ENCODE measurements around the gene UBE4B.

The UBE4B gene

GRCh38 chr1:10152709-10153284, 120.0 kb downstream of the UBE4B start:
- peak; percentile 87 for DNase-seq
- in situ Hi-C loops (cut with MboI; ENCODE audit: low pct_unique_long_range_greater_than_20kb, low sequenced_read_pairs), result no loop called here

- in situ Hi-C loops (cut with MboI; ENCODE audit: low pct_unique_long_range_greater_than_20kb, low sequenced_read_pairs), result no loop called here
- no peak for DNase-seq
Observed at GRCh38 chr1:10155087-10155712, 122.4 kb downstream of the UBE4B start.

- in situ Hi-C loops (cut with MboI; ENCODE audit: low pct_unique_long_range_greater_than_20kb, low sequenced_read_pairs), result no loop called here
- no peak for DNase-seq
Observed at GRCh38 chr1:10160173-10160572, 127.4 kb downstream of the UBE4B start.

- in situ Hi-C loops (cut with MboI; ENCODE audit: low pct_unique_long_range_greater_than_20kb, low sequenced_read_pairs), result no loop called here
- DNase-seq, result no peak
Observed at GRCh38 chr1:10160907-10161490, 128.2 kb downstream of the UBE4B start.

GRCh38 chr1:10161541-10162290, 129.0 kb downstream of the UBE4B start:
- no peak for DNase-seq
- in situ Hi-C loops (cut with MboI; ENCODE audit: low pct_unique_long_range_greater_than_20kb, low sequenced_read_pairs), result no loop called here

- DNase-seq, result no peak
- in situ Hi-C loops (cut with MboI; ENCODE audit: low pct_unique_long_range_greater_than_20kb, low sequenced_read_pairs), result no loop called here
Observed at GRCh38 chr1:10168912-10169514, 136.3 kb downstream of the UBE4B start.

- no peak for DNase-seq
- in situ Hi-C loops (cut with MboI; ENCODE audit: low pct_unique_long_range_greater_than_20kb, low sequenced_read_pairs), result no loop called here
Observed at GRCh38 chr1:10170239-10170574, 137.4 kb downstream of the UBE4B start.

- in situ Hi-C loops (cut with MboI; ENCODE audit: low pct_unique_long_range_greater_than_20kb, low sequenced_read_pairs), result no loop called here
- DNase-seq, result no peak
Observed at GRCh38 chr1:10171105-10171767, 138.5 kb downstream of the UBE4B start.

- no peak for DNase-seq
- in situ Hi-C loops (cut with MboI; ENCODE audit: low pct_unique_long_range_greater_than_20kb, low sequenced_read_pairs), result no loop called here
Observed at GRCh38 chr1:10171995-10172669, 139.4 kb downstream of the UBE4B start.

GRCh38 chr1:10173582-10173981, 140.8 kb downstream of the UBE4B start:
- no peak for DNase-seq
- in situ Hi-C loops (cut with MboI; ENCODE audit: low pct_unique_long_range_greater_than_20kb, low sequenced_read_pairs), result no loop called here

- DNase-seq, result no peak
- in situ Hi-C loops (cut with MboI; ENCODE audit: low pct_unique_long_range_greater_than_20kb, low sequenced_read_pairs), result no loop called here
Observed at GRCh38 chr1:10177876-10178275, 145.1 kb downstream of the UBE4B start.

GRCh38 chr1:10178597-10179405, 146.0 kb downstream of the UBE4B start:
- DNase-seq, result no peak
- in situ Hi-C loops (cut with MboI; ENCODE audit: low pct_unique_long_range_greater_than_20kb, low sequenced_read_pairs), result no loop called here

GRCh38 chr1:10179406-10180091, 146.8 kb downstream of the UBE4B start:
- DNase-seq, result no peak
- in situ Hi-C loops (cut with MboI; ENCODE audit: low pct_unique_long_range_greater_than_20kb, low sequenced_read_pairs), result no loop called here

- DNase-seq, result no peak
- in situ Hi-C loops (cut with MboI; ENCODE audit: low pct_unique_long_range_greater_than_20kb, low sequenced_read_pairs), result no loop called here
Observed at GRCh38 chr1:10181154-10181553, 148.4 kb downstream of the UBE4B start.

GRCh38 chr1:10185759-10186158, 153.0 kb downstream of the UBE4B start:
- peak; percentile 15 for DNase-seq
- in situ Hi-C loops (cut with MboI; ENCODE audit: low pct_unique_long_range_greater_than_20kb, low sequenced_read_pairs), result no loop called here

- in situ Hi-C loops (cut with MboI; ENCODE audit: low pct_unique_long_range_greater_than_20kb, low sequenced_read_pairs), result no loop called here
- no peak for DNase-seq
Observed at GRCh38 chr1:10186331-10187025, 153.7 kb downstream of the UBE4B start.

- in situ Hi-C loops (cut with MboI; ENCODE audit: low pct_unique_long_range_greater_than_20kb, low sequenced_read_pairs), result no loop called here
Observed at GRCh38 chr1:10187026-10187334, 154.2 kb downstream of the UBE4B start.

More at GRCh38 chr1:10187026-10187334, 154.2 kb downstream of the UBE4B start:
- peak; percentile 43 for DNase-seq

Measured in KBM-7 (cell line).